WTC11 (cell line): ENCODE data around the gene DHRSX.

Source experiments
- CREB1 ChIP-seq: sonication (generic); formaldehyde crosslinking; IDR thresholded peaks from 2 replicates; pipeline ENCODE4 v1.8.0; 2023; ENCODE audit warnings: mild to moderate bottlenecking, missing genetic modification reagents
- CTCF ChIP-seq: fragments of 200-600 bp; IDR thresholded peaks from 2 replicates; pipeline ENCODE4 v1.8.0; 2022; ENCODE audit warnings: antibody characterized with exemption
- IRF2 ChIP-seq: sonication (generic); formaldehyde crosslinking; IDR thresholded peaks from 2 replicates; pipeline ENCODE4 v1.8.0; 2022; ENCODE audit warnings: low read depth, missing genetic modification reagents, borderline replicate concordance
- JUN ChIP-seq: sonication (generic); formaldehyde crosslinking; IDR thresholded peaks from 2 replicates; pipeline ENCODE4 v1.8.0; 2023; ENCODE audit warnings: mild to moderate bottlenecking, missing genetic modification reagents
- ZNF423 ChIP-seq: fragments of 250-450 bp; sonication (Bioruptor Pico); IDR thresholded peaks from 2 replicates; pipeline ENCODE4 v2.1.2; 2022; ENCODE audit warnings: mild to moderate bottlenecking, moderate library complexity

GRCh38 chrX:2371026-2371711 is 129.6 kb downstream of the DHRSX start:
- TF ChIP-seq ZNF423 (CRISPR knock-in tag) (no peak), JUN (no peak), CTCF (no peak), IRF2 (CRISPR knock-in tag) (no peak), CREB1 (CRISPR knock-in tag) (no peak)
